ENCODE results near the gene SCN1B.

GRCh38 chr19:35051796-35052195 is 21.5 kb downstream of the SCN1B start:
- no peak for TF ChIP-seq CTCF (IDR thresholded peaks at IDR 0.05 in 2 of 3, conservative IDR thresholded peaks at IDR 0.05 in 1 of 3; ENCODE audit: control insufficient read depth in 2 of 3, extremely low read depth in 1 of 3, insufficient read depth in 1 of 3, low read depth in 3 of 3, low read length in 3 of 3)
- TF ChIP-seq RAD21 (IDR thresholded peaks at IDR 0.05; ENCODE audit: insufficient read depth, low read depth, low read length) = no peak
- no peak for TF ChIP-seq POLR2AphosphoS5 (IDR thresholded peaks at IDR 0.05; ENCODE audit: low read length)
- no peak for TF ChIP-seq NR2C1 (IDR thresholded peaks at IDR 0.05)
- TF ChIP-seq POLR2A (IDR thresholded peaks at IDR 0.05; ENCODE audit: low read depth, low read length) = no peak
- no peak for TF ChIP-seq SMC3 (IDR thresholded peaks at IDR 0.05; ENCODE audit: borderline replicate concordance, low read length)
- no peak for TF ChIP-seq ETV6 (conservative IDR thresholded peaks at IDR 0.05 in 1 of 2, IDR thresholded peaks at IDR 0.05 in 1 of 2; ENCODE audit: borderline replicate concordance in 1 of 2, low read depth in 1 of 2)
- no peak for TF ChIP-seq CUX1 (IDR thresholded peaks at IDR 0.05; ENCODE audit: insufficient replicate concordance, low read depth, low read length)
- no peak for TF ChIP-seq ZNF207 (IDR thresholded peaks at IDR 0.05; ENCODE audit: borderline replicate concordance)
